GM18502 (cell line): ENCODE results near the gene CORO7.
"Not testable (repeated sequence)": the region's sequence is repeated elsewhere in the genome, so short reads cannot be mapped to it uniquely, and the experiment has no call there.

Experiments
- ATAC-seq: cut with Tn5 transposase; IDR thresholded peaks from one replicate; pipeline ENCODE4 v1.9.1; 2021; ENCODE audit warnings: mild to moderate bottlenecking; ENCODE audit not compliant: unreplicated experiment, poor library complexity

CORO7 gene

DNA sequence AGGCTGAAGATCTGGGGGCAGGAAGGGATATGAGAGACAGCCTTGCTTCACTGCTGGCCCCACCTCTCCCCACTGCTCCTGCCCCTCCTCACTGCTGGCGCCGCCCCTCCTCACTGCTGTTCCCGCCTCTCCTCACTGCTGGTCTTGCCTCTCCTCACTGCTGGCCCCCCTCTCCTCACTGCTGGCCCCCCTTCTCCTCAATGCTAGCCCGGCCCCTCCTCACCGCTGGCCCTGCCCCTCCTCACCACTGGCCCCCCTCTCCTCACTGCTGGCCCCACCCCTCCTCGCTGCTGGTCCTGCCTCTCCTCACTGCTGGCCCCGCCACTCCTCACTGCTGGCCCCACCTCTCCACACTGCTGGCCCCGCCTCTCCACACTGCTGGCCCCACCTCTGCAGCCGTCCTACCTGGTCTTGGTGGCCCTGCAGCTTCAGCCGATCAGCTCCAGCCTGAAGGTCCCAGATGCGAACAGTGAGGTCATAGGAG is 55.8 kb downstream of the CORO7 start:
- no peak for ATAC-seq

DNA sequence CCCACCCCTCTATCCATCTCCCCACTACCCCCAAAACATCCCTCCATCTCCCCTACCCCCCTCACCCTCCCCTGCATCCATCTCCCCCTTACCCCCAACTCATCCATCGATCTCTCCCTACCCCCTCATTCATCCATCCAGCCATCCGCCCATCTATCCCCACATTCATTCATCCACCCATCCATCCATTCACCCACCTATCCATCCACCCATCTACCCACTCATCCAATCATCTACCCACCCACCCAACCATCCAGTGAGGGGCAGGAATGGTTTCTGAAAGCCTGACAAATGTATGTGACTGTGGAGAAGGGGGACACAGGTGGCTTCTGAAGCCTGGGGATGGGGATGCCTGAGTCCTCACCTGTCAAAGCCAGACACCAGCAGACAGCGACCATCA is 56.5 kb downstream of the CORO7 start:
- ATAC-seq, result no peak

DNA sequence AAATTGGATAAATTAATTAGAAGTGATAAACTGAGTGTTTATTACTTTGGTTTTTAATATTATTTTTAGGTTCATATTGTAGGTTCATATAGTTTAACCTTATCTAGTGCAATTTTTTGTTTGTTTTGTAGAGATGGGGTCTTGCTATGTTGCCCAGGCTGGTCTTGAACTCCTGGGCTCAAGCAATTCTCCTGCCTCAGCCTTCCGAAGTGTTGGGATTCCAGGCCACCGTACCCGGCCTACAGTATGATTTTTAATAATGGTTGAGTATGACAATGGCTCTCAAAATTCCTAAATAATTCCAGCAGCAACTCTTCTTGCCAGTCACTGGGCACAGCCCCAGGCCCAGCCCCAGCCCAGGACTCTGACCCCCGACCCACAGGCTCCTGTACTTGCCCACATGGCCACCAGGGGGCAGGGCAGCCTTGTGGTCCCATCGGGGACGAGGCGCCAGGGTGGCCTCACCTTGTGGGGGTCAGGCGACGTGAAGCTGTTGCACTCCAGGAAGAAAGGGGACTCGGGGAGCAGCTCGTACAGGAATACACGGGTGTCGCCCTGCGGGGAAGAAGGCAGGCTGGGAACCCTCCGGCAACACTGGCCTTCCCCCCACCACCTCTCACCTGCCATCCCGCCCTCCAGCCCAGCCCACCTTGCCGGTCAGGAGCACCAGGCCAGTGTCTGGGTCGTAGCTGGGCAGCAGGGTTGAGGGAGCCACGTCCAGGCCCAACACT is 57.4 kb downstream of the CORO7 start:
- ATAC-seq, result no peak

DNA sequence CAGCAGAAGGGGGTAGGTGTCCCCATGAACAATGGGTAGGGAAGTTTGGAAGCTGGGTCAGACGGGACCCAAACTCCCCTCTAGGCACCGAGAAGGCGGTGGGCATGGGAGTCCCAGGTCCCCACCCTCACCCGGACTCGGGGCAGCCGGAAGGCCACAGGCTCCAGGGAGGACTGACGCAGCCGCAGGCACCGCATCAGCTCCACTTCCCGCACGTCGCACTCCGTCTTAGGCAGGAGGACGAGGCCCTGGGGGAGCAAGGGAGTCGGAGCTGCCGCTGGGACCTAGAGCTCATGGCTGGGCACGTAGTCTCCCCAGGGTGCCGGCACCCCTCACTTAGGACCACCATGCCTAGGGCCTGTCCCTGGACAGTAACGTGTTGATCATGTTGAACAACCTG is 58.2 kb downstream of the CORO7 start:
- ATAC-seq, result no peak

DNA sequence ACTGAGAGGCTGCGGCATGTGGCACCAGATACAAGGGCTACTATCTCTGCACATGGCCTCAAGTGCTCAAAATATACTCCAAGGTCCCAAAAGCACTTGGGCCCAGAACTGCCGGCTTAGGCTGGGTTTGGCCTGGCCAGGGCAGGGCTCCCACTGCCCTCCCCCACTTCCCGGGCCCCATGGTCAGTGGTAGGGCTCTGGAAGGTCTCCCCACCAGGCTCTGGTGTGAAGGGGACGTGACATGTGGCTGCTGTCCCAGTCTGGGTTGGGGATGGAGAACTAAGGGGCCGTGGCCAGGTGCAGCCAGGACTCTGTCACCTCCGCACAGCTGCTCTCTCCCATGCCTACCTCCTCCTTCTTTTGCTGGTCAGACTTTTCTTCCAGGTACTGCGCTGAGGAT is 59.6 kb downstream of the CORO7 start:
- ATAC-seq, result no peak

DNA sequence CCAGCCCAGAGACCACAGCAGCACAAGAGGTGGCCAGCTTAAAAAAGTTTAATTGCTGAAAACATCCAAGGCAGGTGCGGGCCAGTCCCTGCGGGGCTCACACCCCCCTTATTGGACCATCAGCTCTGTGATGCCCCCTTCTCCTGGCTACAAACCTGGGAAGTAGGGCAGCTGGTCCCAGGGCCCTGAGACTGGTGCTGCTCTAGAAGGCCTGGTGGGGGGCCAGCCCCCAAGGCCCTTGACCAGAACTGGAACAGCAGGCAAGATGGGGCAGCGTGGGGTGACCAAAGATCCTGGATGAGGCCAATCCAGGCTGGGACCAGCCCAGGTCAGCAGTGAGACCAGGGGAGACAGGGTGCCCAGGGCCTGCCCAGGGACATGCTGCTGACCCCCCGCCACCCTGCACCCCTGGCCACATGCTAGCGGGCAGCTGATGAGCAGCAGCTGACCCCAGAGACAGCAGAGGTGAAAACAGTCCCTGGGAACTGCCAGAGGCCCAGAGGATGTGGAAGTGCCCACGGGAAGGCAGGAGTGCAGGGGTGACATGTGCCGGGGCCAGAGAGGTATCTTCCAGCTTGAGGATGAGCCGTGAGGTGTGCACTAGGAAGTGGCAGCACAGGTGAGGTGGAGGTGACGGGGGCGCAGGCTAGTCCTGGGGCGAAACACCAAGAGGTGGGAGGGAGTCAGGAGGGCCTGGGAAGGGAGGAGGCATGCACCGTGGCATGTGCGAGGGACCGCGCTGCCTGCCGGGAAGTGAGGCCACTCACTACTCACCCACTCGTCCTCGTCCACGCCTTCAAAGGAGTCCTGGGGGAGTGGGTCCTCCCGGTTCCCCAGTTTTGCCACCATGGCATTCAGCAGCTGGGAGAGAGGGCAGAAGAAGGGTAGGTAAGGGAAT is 61.6 kb downstream of the CORO7 start:
- no peak for ATAC-seq

DNA sequence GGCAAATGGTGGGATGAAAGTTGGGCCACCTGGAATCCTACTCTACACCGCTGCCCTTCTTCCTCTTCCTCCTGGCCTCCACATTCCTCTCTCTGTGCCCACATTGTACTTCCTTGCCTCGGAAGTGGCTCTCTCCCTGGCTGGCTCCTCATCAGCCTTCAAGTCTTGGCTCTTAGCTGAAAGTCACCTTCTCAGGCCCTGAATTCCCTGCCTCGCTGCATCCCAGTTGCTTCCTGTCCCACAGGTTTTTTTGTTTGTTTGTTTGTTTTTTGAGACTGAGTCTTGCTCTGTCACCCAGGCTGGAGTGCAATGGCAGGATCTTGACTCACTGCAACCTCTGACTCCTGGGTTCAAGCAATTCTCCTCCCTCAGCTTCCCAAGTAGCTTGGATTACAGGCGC is 62.7 kb downstream of the CORO7 start:
- no peak for ATAC-seq

DNA sequence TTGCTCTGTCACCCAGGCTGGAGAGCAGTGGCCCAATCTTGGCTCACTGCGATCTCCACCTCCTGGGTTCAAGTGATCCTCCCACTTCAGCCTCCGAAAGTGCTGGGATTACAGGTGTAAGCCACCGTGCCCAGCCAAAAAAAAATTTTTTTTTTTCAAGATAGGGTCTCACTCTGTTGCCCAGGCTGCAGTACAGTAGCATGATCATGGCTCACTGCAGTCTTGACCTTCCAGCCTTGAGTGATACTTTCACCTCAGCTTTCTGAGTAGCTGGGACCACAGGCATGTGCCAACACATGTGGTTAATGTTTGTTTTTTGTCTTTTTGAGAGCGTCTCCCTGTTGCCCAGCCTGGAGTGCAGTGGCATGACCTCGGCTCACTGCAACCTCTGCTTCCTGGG is 63.6 kb downstream of the CORO7 start:
- ATAC-seq, result no peak

DNA sequence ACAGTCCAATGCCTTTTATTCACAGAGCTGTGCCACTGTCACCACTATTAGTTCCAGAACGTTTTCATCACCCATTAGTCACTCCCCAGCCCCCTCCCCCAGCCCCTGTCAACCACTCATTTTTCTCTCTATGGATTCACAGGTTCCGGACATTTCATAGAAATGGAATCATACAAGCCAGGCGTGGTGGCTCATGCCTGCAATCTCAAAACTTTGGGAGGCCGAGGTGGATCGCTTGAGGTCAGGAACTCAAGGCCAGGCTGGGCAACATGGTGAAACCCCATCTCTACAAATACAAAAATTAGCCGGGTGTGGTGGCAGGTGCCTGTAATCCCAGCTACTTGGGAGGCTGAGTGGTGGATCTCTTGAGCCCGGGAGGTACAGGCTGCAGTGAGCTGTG is 64.5 kb downstream of the CORO7 start:
- no peak for ATAC-seq

DNA sequence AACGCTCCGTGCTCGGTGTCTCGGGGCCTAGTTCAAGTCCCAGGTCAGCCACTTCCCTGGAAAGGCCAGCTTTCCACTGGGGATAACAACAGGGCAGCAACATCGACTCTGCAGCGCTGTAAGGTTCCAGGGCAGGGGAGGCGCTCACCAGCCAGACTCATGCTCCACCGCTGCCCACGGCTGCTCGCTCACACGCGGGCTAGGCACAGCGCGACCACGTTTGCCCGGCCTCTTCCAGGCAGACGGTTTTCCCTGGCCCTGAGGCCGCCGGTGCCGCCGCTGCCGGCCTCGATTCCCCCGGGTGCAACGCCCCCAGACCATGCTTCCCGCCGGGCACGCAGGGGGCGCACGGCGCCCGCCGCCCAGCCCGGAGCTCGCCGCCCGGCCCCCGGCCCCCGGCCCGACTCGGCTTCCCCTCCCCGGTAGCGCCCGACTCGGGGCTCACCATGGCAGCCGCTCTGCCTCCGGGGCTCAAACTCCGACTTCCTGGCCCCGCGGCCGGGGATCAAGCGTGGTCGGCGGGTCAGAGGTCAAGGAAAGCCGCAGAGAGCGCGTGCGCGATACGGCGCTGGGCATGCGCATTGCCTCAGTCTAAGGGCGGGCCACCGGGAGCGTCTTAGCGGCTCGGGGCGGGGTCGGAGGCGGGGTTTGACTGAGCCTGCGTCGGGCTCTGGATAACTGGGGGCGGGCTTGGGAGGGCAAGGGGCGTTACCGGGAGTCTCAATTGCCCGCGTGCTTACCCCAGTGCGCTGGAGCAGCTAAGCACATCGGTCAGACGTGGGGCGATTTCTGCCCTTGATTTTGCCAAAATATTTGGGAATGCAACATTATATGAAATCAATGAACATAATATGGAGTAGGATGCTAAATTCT is 65.4 kb downstream of the CORO7 start, which contains the start of gene PAM16:
Gene PAM16 (minus strand): TSS at position 535 of the 873 bp plus-strand sequence. CDS start 87 bp downstream, at position 448.
- peak; percentile 85 for ATAC-seq

DNA sequence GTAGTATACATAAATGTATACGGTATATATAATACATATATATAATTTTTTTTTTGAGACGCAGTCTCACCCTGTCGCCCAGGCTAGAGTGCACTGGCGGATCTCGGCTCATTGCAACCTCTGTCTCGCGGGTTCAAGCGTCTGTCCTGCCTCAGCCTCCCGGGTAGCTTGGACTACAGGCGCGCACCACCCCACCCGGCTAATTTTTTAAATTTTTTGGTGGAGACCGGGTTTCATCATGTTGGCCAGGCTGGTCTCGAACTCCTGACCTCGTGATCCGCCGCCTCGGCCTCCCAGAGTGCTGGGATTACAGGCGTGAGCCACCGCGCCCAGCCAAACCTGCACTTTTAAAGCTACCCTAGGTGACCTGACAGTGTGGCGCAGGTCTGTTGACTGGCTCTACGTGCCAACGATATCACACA is 66.0 kb downstream of the CORO7 start:
- ATAC-seq, result no peak

DNA sequence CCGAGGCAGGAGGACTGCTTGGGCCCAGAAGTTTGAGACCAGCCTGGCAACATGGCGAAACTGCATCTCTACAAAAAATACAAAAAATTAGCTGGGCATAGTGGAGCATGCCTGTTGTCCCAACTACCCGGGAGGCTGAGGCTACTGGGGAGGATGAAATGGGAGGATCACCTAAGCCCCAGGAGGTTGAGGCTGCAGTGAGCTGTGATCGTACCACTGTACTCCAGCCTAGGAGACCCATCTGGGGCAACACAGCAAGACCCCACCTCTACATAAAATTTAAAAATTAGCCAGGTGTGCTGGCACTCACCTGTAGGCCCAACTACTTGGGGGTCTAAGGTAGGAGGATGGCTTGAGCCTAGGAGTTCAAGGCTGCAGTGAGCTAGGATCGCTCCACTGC is 67.1 kb downstream of the CORO7 start:
- no peak for ATAC-seq

DNA sequence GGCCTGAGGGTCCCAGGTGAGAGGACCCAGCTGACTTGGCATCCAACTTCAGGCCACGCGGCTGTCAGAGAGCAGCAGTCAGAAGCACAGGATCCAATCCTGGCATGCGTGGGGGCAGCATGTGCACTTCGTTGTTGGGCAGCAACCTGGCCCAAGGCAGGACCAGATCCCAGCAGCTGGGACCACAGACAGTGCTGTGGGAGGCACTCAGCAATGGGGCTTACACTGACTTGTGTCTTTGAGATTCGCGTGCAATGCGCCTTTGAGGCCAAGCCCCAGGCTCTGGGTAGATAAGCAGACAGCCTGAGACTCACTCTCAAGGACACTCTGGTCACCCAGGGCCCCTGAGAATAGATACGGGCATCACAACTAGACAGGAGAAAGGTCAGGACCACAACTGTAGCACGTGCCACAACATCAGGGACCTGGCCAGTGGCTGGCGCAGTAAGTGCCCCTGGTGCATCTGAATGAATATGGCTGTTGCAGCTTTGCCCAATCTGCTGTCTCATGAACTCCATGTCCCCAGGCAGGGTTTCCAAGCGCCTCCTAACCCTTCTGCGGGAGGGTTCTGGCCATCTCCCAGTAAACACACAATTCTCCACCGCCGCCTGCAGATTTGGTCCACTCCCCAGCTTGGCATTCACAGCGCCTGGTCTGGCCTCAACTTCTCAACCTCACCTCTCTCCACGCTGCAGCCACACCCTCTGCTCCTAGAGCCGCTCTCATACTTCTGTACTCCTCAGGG is 68.5 kb downstream of the CORO7 start:
- ATAC-seq, result no peak

DNA sequence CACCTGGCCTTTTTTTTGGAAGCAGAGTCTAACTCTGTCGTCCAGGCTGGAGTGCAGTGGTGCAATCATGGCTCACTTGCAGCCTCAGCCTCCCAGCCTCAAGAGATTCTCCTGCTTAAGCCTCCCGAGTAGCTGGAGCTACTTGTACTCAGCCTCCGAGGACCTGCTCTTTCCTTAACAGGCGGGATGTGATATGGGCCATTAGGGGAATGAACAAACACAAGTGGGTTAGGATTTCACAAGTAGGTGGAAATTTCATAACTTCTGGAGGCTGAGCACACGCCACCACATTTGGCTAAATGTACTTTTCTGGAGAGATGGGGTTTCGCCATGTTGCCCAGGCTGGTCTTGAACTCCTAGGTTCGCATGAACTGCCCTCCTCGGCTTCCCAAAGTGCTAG is 69.4 kb downstream of the CORO7 start:
- ATAC-seq, result no peak

DNA sequence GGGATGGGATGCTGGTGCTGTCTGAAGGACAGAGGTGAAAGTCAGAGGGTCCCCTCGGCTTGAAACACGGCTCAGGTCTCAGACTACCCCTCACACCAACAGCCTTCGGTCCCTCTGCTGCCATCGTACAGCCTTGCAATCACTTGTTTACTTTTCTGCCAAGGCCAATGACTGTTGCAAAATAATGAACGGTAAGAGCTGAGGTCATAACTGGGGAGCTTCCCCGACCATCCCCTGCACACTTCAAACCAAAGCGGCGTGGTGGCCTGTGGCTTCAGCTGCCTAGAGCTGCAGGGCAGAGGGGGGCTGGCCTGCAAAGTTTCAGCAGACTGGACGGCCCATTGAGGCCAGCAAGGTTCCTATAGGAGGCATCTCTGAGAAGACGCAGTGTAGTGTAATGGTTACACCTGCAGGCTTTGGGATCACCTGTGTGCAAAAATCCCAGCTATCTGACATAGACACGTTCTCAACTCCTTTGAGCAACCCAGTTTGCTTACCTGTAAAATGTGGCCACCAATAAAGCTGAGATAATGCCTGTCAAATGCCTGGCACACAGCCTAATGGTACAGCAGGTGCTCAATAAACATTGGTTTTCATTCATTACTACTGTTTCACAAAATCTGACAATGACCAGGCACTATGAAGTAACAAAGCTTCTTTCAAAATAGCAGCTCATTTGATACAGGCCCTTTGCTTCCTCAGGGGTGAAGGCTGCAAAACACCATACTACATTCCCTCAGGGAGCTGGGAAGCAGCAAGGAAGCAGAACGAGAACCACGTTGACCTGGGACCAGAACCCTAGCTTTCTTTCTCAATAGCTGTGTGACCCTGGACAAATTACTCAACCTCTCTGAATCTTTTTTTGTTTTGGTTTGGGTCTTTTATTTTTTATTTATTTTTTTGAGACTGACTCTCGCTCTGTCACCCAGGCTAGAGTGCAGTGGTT is 70.3 kb downstream of the CORO7 start:
- ATAC-seq, result no peak

DNA sequence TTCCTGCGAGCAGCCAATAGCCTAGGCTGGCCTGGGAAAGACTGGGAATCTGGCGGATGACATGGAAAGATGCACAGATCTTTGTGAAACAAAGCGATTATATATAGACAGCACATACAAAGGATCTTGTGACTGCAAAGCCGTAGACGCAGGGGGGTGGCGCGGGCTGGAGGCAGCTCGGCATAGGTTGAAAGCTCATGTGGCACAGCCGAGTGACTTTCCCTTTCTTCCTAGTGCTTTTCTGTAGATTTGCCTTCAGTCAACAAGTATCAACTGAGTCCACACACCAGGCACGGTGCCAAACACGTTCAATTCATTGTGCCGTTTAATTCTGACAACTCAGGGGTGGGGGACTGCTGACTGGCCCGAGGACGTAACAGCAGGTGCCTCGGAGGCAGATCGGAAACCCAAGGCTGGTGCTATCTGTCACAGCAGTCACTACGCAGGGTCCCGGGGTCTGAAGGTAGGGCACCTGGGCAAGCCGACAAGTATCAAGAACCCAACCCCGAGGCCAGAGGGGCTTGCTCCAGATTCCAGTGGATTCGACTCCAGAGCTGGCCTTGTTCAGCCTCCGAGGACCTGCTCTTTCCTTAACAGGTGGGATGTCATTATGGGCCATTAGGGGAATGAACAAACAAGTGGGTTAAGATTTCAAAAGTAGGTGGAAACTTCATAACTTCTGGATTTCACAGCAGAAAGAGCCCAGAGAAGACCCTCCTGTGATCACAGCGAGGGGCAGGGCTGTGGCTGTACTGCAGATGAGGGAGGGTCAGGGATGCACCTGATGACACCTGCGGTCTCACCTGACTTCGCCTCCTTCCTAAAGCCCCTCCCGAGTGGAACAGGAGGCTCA is 71.2 kb downstream of the CORO7 start:
- ATAC-seq, result no peak

DNA sequence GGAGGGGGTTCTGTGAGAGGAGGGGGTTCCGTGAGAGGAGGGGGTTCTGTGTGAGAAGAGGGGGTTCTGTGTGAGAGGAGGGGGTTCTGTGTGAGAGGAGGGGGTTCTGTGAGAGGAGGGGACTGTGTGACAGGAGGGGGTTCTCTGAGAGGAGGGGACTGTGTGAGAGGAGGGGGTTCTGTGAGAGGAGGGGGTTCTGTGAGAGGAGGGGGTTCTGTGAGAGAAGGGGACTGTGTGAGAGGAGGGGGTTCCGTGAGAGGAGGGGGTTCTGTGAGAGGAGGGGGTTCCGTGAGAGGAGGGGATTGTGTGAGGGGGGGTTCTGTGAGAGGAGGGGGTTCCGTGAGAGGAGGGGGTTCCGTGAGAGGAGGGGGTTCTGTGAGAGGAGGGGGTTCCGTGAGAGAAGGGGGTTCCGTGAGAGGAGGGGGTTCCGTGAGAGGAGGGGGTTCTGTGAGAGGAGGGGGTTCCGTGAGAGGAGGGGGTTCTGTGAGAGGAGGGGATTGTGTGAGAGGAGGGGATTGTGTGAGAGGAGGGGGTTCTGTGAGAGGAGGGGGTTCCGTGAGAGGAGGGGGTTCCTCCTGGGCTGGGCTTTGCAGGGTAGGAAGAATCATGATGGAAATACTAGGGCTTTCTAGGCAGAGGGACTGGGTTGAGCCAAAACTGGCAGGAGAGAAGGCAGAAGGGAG is 72.0 kb downstream of the CORO7 start:
- not testable (repeated sequence) for ATAC-seq
